Caco-2 (cell line): ENCODE measurements around the gene THTPA. TPM values are rescaled to one million over a fixed set of nuclear protein-coding genes. Genes with fewer than 3 reads are reported as not detected.
A peak's percentile ranks its signal among the peaks of the same experiment; 100 is the strongest.
"Not testable (repeated sequence)": the region's sequence is repeated elsewhere in the genome, so short reads cannot be mapped to it uniquely, and the experiment has no call there.

Experiments used
- BruUV-seq: library from RNA; stranded (reverse); fragments of 400-500 nt; replicated peaks from 2 replicates; lab custom pipeline; 2021; lab: Mats Ljungman, UMichigan
- CTCF ChIA-PET: fragments of 300-600 bp; sonication (Branson Sonifier 250); formaldehyde crosslinking; loops from one replicate; lab custom pipeline; 2022; ENCODE audit warnings: antibody characterized with exemption; lab: Charles Lee
- POLR2A ChIA-PET: fragments of 300-600 bp; sonication (Branson Sonifier 250); formaldehyde crosslinking; loops from one replicate; lab custom pipeline; 2022; ENCODE audit warnings: antibody characterized with exemption; lab: Charles Lee
- DNase-seq, 2 experiments: peaks; one replicate each; pipeline versions ENCODE4 v3.0.0 to v3.0.0-alpha.2; 2020 to 2022
- H3K27me3 ChIP-seq: replicated peaks from 2 replicates; pipeline ENCODE4 v1.6.0; 2011; ENCODE audit warnings: low read length; ENCODE audit not compliant: control insufficient read depth, insufficient read depth
- H3K36me3 ChIP-seq: 2 replicates; pipeline ENCODE4 v1.5.1; 2011; ENCODE audit warnings: low read length; ENCODE audit not compliant: control insufficient read depth, insufficient read depth
- H3K4me1 ChIP-seq: fragments of 250-450 bp; sonication (Bioruptor Pico); 2 replicates; pipeline ENCODE4 v1.5.1; 2020; ENCODE audit warnings: mild to moderate bottlenecking
- H3K4me3 ChIP-seq: 2 replicates; pipeline ENCODE4 v1.5.1; 2011; ENCODE audit warnings: low read depth, mild to moderate bottlenecking, control low read depth, low read length
- H3K9me3 ChIP-seq: fragments of 250-450 bp; sonication (Bioruptor Pico); 2 replicates; pipeline ENCODE4 v1.5.1; 2020; ENCODE audit warnings: mild to moderate bottlenecking, moderate library complexity
- H3K27ac Mint-ChIP-seq: one replicate; pipeline ENCODE4 v1.8.0; 2022; ENCODE audit warnings: mixed read lengths; ENCODE audit not compliant: unreplicated experiment
- H3K27me3 Mint-ChIP-seq: one replicate; pipeline ENCODE4 v1.8.0; 2022; ENCODE audit warnings: mixed read lengths; ENCODE audit not compliant: insufficient read depth, unreplicated experiment
- H3K36me3 Mint-ChIP-seq: one replicate; pipeline ENCODE4 v1.8.0; 2022; ENCODE audit warnings: mild to moderate bottlenecking, mixed read lengths; ENCODE audit not compliant: insufficient read depth, unreplicated experiment
- H3K4me1 Mint-ChIP-seq: one replicate; pipeline ENCODE4 v1.8.0; 2022; ENCODE audit warnings: low read depth, mixed read lengths; ENCODE audit not compliant: unreplicated experiment
- H3K4me3 Mint-ChIP-seq: one replicate; pipeline ENCODE4 v1.8.0; 2022; ENCODE audit warnings: mild to moderate bottlenecking, moderate library complexity, mixed read lengths; ENCODE audit not compliant: unreplicated experiment
- H3K9me3 Mint-ChIP-seq: one replicate; pipeline ENCODE4 v1.8.0; 2022; ENCODE audit warnings: mixed read lengths; ENCODE audit not compliant: unreplicated experiment
- CTCF ChIP-seq, 2 experiments: fragments of 200-600 bp in 1 of 2; IDR thresholded peaks; 1 replicate in 1 of 2; 2 replicates in 1 of 2; pipeline versions ENCODE4 v1.5.1 to v1.8.0; 2011 to 2022; ENCODE audit warnings: antibody characterized with exemption in 1 of 2, control low read depth in 1 of 2, inconsistent platforms in 1 of 2, low read depth in 1 of 2, low read length in 1 of 2, mild to moderate bottlenecking in 1 of 2, moderate library complexity in 1 of 2; ENCODE audit not compliant: insufficient read depth in 1 of 2, severe bottlenecking in 1 of 2, unreplicated experiment in 1 of 2
- intact Hi-C: fragments of 100-400 bp; cut with micrococcal nuclease; formaldehyde crosslinking; loops from one replicate; pipeline ENCODE4 v1.10.0; 2022; ENCODE audit not compliant: unreplicated experiment
- total RNA-seq: library from RNA; stranded (reverse); gene quantifications from 2 replicates; pipeline ENCODE4 v1.2.3, GENCODE V29; 2022

THTPA gene
- total RNA-seq, 1 experiment from 2014 or later = 9.3 TPM

- ChIA-PET CTCF (no interaction called here), POLR2A (no interaction called here)
- intact Hi-C loops = no loop called here
- H3K36me3 ChIP-seq = no peaks in the 10 kb centered on the region
- Mint-ChIP-seq H3K9me3 (no peaks in the 10 kb centered on the region), H3K4me1 (no peaks in the 10 kb centered on the region), H3K4me3 (no peak overlapping the region), H3K27me3 (peaks cover 11% of the 10 kb centered on the region), H3K27ac (no peak overlapping the region), H3K36me3 (no peaks in the 10 kb centered on the region)
- H3K9me3 ChIP-seq = no peaks in the 10 kb centered on the region
- BruUV-seq = no TSS peak
- H3K4me3 ChIP-seq = no peak overlapping the region
- H3K27me3 ChIP-seq = no peaks in the 10 kb centered on the region
- TF ChIP-seq CTCF (IDR thresholded peaks at IDR 0.05; ENCODE audit: insufficient read depth in 1 of 2, low read depth in 1 of 2, low read length in 1 of 2, severe bottlenecking in 1 of 2, unreplicated experiment in 1 of 2) = no peak
- H3K4me1 ChIP-seq = no peaks in the 10 kb centered on the region
- DNase-seq = no peak
These were observed 24.3 kb downstream of the THTPA start for GRCh38 chr14:23580152-23580926.

- Mint-ChIP-seq H3K27me3 (peaks cover 11% of the 10 kb centered on the region), H3K27ac (no peak overlapping the region), H3K36me3 (no peaks in the 10 kb centered on the region), H3K4me3 (no peak overlapping the region), H3K4me1 (no peaks in the 10 kb centered on the region), H3K9me3 (no peaks in the 10 kb centered on the region)
- no peaks in the 10 kb centered on the region for H3K4me1 ChIP-seq
- no peak for TF ChIP-seq CTCF (IDR thresholded peaks at IDR 0.05; ENCODE audit: insufficient read depth in 1 of 2, low read depth in 1 of 2, low read length in 1 of 2, severe bottlenecking in 1 of 2, unreplicated experiment in 1 of 2)
- BruUV-seq = no TSS peak
- no peaks in the 10 kb centered on the region for H3K36me3 ChIP-seq
- CTCF ChIA-PET = no interaction called here
- no peak for DNase-seq
- no peaks in the 10 kb centered on the region for H3K27me3 ChIP-seq
- intact Hi-C loops = no loop called here
- H3K9me3 ChIP-seq = no peaks in the 10 kb centered on the region
- H3K4me3 ChIP-seq = no peak overlapping the region
- POLR2A ChIA-PET = no interaction called here
These were observed 24.8 kb downstream of the THTPA start for GRCh38 chr14:23580948-23581281.

GRCh38 chr14:23582906-23583760 is 27.1 kb downstream of the THTPA start:
- Histone ChIP-seq H3K4me3 (no peak overlapping the region), H3K9me3 (no peaks in the 10 kb centered on the region), H3K4me1 (no peaks in the 10 kb centered on the region), H3K36me3 (no peaks in the 10 kb centered on the region), H3K27me3 (no peaks in the 10 kb centered on the region)
- no peak for TF ChIP-seq CTCF (IDR thresholded peaks at IDR 0.05; ENCODE audit: insufficient read depth in 1 of 2, low read depth in 1 of 2, low read length in 1 of 2, severe bottlenecking in 1 of 2, unreplicated experiment in 1 of 2)
- Mint-ChIP-seq H3K27ac (no peak overlapping the region), H3K4me3 (no peak overlapping the region), H3K4me1 (no peaks in the 10 kb centered on the region), H3K27me3 (peaks cover 7% of the 10 kb centered on the region), H3K36me3 (no peaks in the 10 kb centered on the region), H3K9me3 (no peaks in the 10 kb centered on the region)
- POLR2A ChIA-PET = no interaction called here
- intact Hi-C loops = no loop called here
- BruUV-seq = no TSS peak
- no peak for DNase-seq
- CTCF ChIA-PET = interaction anchor here (0.7 kb wide), 1 partner anchor 105 kb away, joined by 4 read pairs; no protein-coding TSS in a partner anchor

GRCh38 chr14:23583761-23584526 is 27.9 kb downstream of the THTPA start:
- H3K36me3 Mint-ChIP-seq, CTCF ChIA-PET, H3K4me1 Mint-ChIP-seq, H3K9me3 ChIP-seq, POLR2A ChIA-PET, H3K36me3 ChIP-seq, H3K4me1 ChIP-seq, H3K4me3 Mint-ChIP-seq, intact Hi-C loops, H3K4me3 ChIP-seq, H3K27me3 Mint-ChIP-seq, H3K27me3 ChIP-seq, H3K9me3 Mint-ChIP-seq, DNase-seq, H3K27ac Mint-ChIP-seq: not testable (repeated sequence)
- TSS peak; percentile 98 for BruUV-seq
